ENCODE measurements around the gene UQCC5. TPM values are rescaled to one million over a fixed set of nuclear protein-coding genes. Genes with fewer than 3 reads are reported as not detected.
"Not testable (repeated sequence)": the region's sequence is repeated elsewhere in the genome, so short reads cannot be mapped to it uniquely, and the experiment has no call there.

The UQCC5 gene
- polyA plus RNA-seq, 12 donors: 7.2 to 18.2 (median 10.7) TPM; not detected in 1

GRCh38 chr3:52521488-52521824 is 14.9 kb upstream of the UQCC5 start:
- no peak for DNase-seq

- DNase-seq: no peak
These were observed 14.3 kb upstream of the UQCC5 start for GRCh38 chr3:52521881-52522650.

GRCh38 chr3:52522651-52523251 is 13.7 kb upstream of the UQCC5 start:
- DNase-seq: no peak

- DNase-seq: no peak
These were observed 12.8 kb upstream of the UQCC5 start for GRCh38 chr3:52523386-52524257.

- no peak for DNase-seq
These were observed 12.1 kb upstream of the UQCC5 start for GRCh38 chr3:52524258-52524751.

- no peak for DNase-seq
These were observed 11.4 kb upstream of the UQCC5 start for GRCh38 chr3:52524752-52525679.

- no peak for DNase-seq
These were observed 10.5 kb upstream of the UQCC5 start for GRCh38 chr3:52525680-52526561.

- not testable (repeated sequence) for DNase-seq
These were observed 9.8 kb upstream of the UQCC5 start for GRCh38 chr3:52526671-52527038.

GRCh38 chr3:52527039-52527731 is 9.2 kb upstream of the UQCC5 start:
- no peak for DNase-seq

- no peak for DNase-seq
These were observed 8.4 kb upstream of the UQCC5 start for GRCh38 chr3:52527732-52528585.

- DNase-seq: no peak
These were observed 7.6 kb upstream of the UQCC5 start for GRCh38 chr3:52528586-52529375.

- no peak for DNase-seq
These were observed 6.8 kb upstream of the UQCC5 start for GRCh38 chr3:52529376-52530333.

- DNase-seq: no peak
These were observed 5.2 kb upstream of the UQCC5 start for GRCh38 chr3:52530918-52531826.

- DNase-seq: no peak
These were observed 4.4 kb upstream of the UQCC5 start for GRCh38 chr3:52531860-52532516.

GRCh38 chr3:52532517-52532837 is 3.9 kb upstream of the UQCC5 start:
- no peak for DNase-seq
